H1 (cell line): ENCODE measurements around the gene SNAPC2. TPM values are rescaled to one million over a fixed set of nuclear protein-coding genes. Genes with fewer than 3 reads are reported as not detected.

Experiments used
- CTCF ChIA-PET: fragments of 300-600 bp; sonication (Branson Sonifier 250); formaldehyde crosslinking; loops from one replicate; lab custom pipeline; 2021; ENCODE audit not compliant: partially characterized antibody; lab: Charles Lee
- POLR2A ChIA-PET: fragments of 300-600 bp; sonication (Branson Sonifier 250); formaldehyde crosslinking; loops from one replicate; lab custom pipeline; 2021; ENCODE audit warnings: inconsistent platforms; ENCODE audit not compliant: partially characterized antibody; lab: Charles Lee
- DNase-seq, 2 experiments: peaks; one replicate each; pipeline versions ENCODE4 v3.0.0 to v3.0.0-alpha.2; 2010 to 2022; ENCODE audit warnings: low spot score in 2 of 2, low read depth in 1 of 2, mixed read lengths in 1 of 2
- FAIRE-seq: peaks from 2 replicates; lab custom pipeline; 2011; peaks lifted over from hg19 to GRCh38; lab: Jason Lieb, UNC
- H2AFZ ChIP-seq: 2 replicates; pipeline ENCODE4 v1.8.1; 2012; ENCODE audit warnings: low read length, inconsistent platforms
- H2AK5ac ChIP-seq: 2 replicates; pipeline ENCODE4 v1.6.1; 2013; ENCODE audit warnings: low read depth, low read length
- H2BK120ac ChIP-seq: replicated peaks from 2 replicates; pipeline ENCODE3; 2013; ENCODE audit warnings: low read depth, low read length, inconsistent platforms
- H2BK12ac ChIP-seq: 2 replicates; pipeline ENCODE4 v1.6.1; 2013; ENCODE audit warnings: low read depth, low read length
- H2BK15ac ChIP-seq: 2 replicates; pipeline ENCODE4 v1.6.1; 2013; ENCODE audit warnings: low read length
- H2BK20ac ChIP-seq: 2 replicates; pipeline ENCODE4 v1.6.1; 2013; ENCODE audit warnings: low read length
- H2BK5ac ChIP-seq: 2 replicates; pipeline ENCODE4 v1.6.1; 2013; ENCODE audit warnings: low read depth, low read length
- H3K14ac ChIP-seq: 2 replicates; pipeline ENCODE4 v1.6.1; 2013; ENCODE audit warnings: inconsistent platforms; ENCODE audit not compliant: insufficient read length
- H3K18ac ChIP-seq: 2 replicates; pipeline ENCODE4 v1.6.1; 2013; ENCODE audit warnings: low read length; ENCODE audit errors: extremely low read depth
- H3K23ac ChIP-seq: 2 replicates; pipeline ENCODE4 v1.6.1; 2013; ENCODE audit warnings: inconsistent platforms; ENCODE audit not compliant: insufficient read length
- H3K23me2 ChIP-seq: 2 replicates; pipeline ENCODE4 v1.6.1; 2013; ENCODE audit warnings: low read depth, low read length
- H3K27ac ChIP-seq: 2 replicates; pipeline ENCODE4 v1.6.1; 2011; ENCODE audit warnings: low read depth, low read length, inconsistent platforms
- H3K27me3 ChIP-seq, 4 experiments: replicated peaks in 1 of 4; 1 replicate in 1 of 4; 2 replicates in 3 of 4; pipeline versions ENCODE4 v1.6.1 to v1.8.1; 2011 to 2013; ENCODE audit warnings: low read length in 3 of 4, mild to moderate bottlenecking in 3 of 4, inconsistent platforms in 2 of 4, mixed read lengths in 2 of 4, moderate library complexity in 1 of 4; ENCODE audit not compliant: control insufficient read depth in 3 of 4, insufficient read depth in 3 of 4; ENCODE audit errors: extremely low read depth in 1 of 4
- H3K36me3 ChIP-seq, 4 experiments: 2 replicates each; pipeline versions ENCODE4 v1.6.1 to v1.8.1; 2011 to 2013; ENCODE audit warnings: mild to moderate bottlenecking in 4 of 4, low read length in 3 of 4, moderate library complexity in 2 of 4, control low read depth in 1 of 4, inconsistent platforms in 1 of 4; ENCODE audit not compliant: insufficient read depth in 4 of 4, control insufficient read depth in 2 of 4
- H3K4ac ChIP-seq: replicated peaks from 2 replicates; pipeline ENCODE3; 2013; ENCODE audit warnings: low read length, low read depth, mixed read lengths, inconsistent platforms; ENCODE audit not compliant: insufficient read length
- H3K4me1 ChIP-seq, 4 experiments: replicated peaks in 1 of 4; 1 replicate in 1 of 4; 2 replicates in 3 of 4; pipeline versions ENCODE4 v1.6.1 to v1.8.1; 2011 to 2013; ENCODE audit warnings: low read length in 3 of 4, inconsistent platforms in 2 of 4, mixed read lengths in 1 of 4; ENCODE audit not compliant: insufficient read depth in 4 of 4, control insufficient read depth in 3 of 4
- H3K4me2 ChIP-seq, 2 experiments: 2 replicates each; pipeline versions ENCODE4 v1.6.1 to v1.8.1; 2011 to 2013; ENCODE audit warnings: low read depth in 2 of 2, low read length in 2 of 2, control low read depth in 1 of 2, inconsistent platforms in 1 of 2, mild to moderate bottlenecking in 1 of 2; ENCODE audit not compliant: insufficient read depth in 1 of 2
- H3K4me3 ChIP-seq, 4 experiments: fragments of 200-600, 300-600 bp in 1 of 4; sonication (generic), shearing (Covaris generic), sonication (Bioruptor Twin) in 1 of 4; 2 replicates each; pipeline versions ENCODE4 v1.5.1 to v1.8.1; 2011 to 2016; ENCODE audit warnings: low read length in 4 of 4, low read depth in 3 of 4, control low read depth in 2 of 4, inconsistent platforms in 2 of 4, mild to moderate bottlenecking in 2 of 4, mixed read lengths in 1 of 4, moderate library complexity in 1 of 4; ENCODE audit not compliant: insufficient read depth in 2 of 4; ENCODE audit errors: extremely low read depth in 1 of 4
- H3K56ac ChIP-seq: replicated peaks from 2 replicates; pipeline ENCODE3; 2013; ENCODE audit warnings: low read depth, mild to moderate bottlenecking, mixed read lengths, low read length, inconsistent platforms; ENCODE audit not compliant: insufficient read length
- H3K79me1 ChIP-seq: 2 replicates; pipeline ENCODE4 v1.6.1; 2013; ENCODE audit warnings: low read depth, low read length, control low read depth
- H3K79me2 ChIP-seq, 2 experiments: 2 replicates each; pipeline versions ENCODE4 v1.6.1 to v1.8.1; 2012 to 2013; ENCODE audit warnings: low read length in 2 of 2, mild to moderate bottlenecking in 2 of 2, inconsistent platforms in 1 of 2; ENCODE audit not compliant: insufficient read depth in 2 of 2, control insufficient read depth in 1 of 2
- H3K9ac ChIP-seq, 4 experiments: replicated peaks in 1 of 4; 1 replicate in 1 of 4; 2 replicates in 3 of 4; pipeline versions ENCODE4 v1.6.1 to v1.8.1; 2011 to 2013; ENCODE audit warnings: low read depth in 3 of 4, low read length in 3 of 4, control low read depth in 2 of 4, mild to moderate bottlenecking in 2 of 4, moderate library complexity in 2 of 4, inconsistent platforms in 1 of 4; ENCODE audit errors: extremely low read depth in 1 of 4
- H3K9me3 ChIP-seq, 2 experiments: 2 replicates each; pipeline versions ENCODE4 v1.6.1 to v1.8.1; 2012 to 2013; ENCODE audit warnings: mild to moderate bottlenecking in 2 of 2, moderate library complexity in 2 of 2, control low read depth in 1 of 2, inconsistent platforms in 1 of 2, low read depth in 1 of 2, low read length in 1 of 2, mixed read lengths in 1 of 2; ENCODE audit not compliant: insufficient read depth in 2 of 2
- H4K20me1 ChIP-seq, 2 experiments: replicated peaks in 1 of 2; 2 replicates each; pipeline versions ENCODE3 to v1.8.1; 2011 to 2013; ENCODE audit warnings: inconsistent platforms in 2 of 2, low read length in 2 of 2, mild to moderate bottlenecking in 1 of 2; ENCODE audit not compliant: insufficient read depth in 2 of 2, control insufficient read depth in 1 of 2
- H4K5ac ChIP-seq: 2 replicates; pipeline ENCODE4 v1.6.1; 2013; ENCODE audit warnings: low read length, low read depth, mixed read lengths, inconsistent platforms; ENCODE audit not compliant: insufficient read length
- H4K8ac ChIP-seq: 2 replicates; pipeline ENCODE4 v1.8.0; 2013; ENCODE audit warnings: mild to moderate bottlenecking, moderate library complexity, low read length, inconsistent platforms; ENCODE audit not compliant: insufficient read depth; ENCODE audit errors: extremely low read depth
- H4K91ac ChIP-seq: replicated peaks from 2 replicates; pipeline ENCODE3; 2013; ENCODE audit warnings: low read length, mixed read lengths, inconsistent platforms; ENCODE audit not compliant: insufficient read length
- CBX5 ChIP-seq: fragments of 300-800, 300-1000 bp; sonication (generic); IDR thresholded peaks from 2 replicates; pipeline ENCODE4 v1.7.1; 2016; ENCODE audit warnings: antibody characterized with exemption, low read length, low read depth
- CTBP2 ChIP-seq: IDR thresholded peaks from 2 replicates; pipeline ENCODE4 v1.7.0; 2011; ENCODE audit warnings: borderline replicate concordance, mild to moderate bottlenecking, moderate library complexity, mixed read lengths, low read length; ENCODE audit not compliant: insufficient read depth, insufficient read length
- EZH2 ChIP-seq: fragments of 200-600 bp; sonication (generic); IDR thresholded peaks from 2 replicates; pipeline ENCODE4 v1.7.1; 2012; ENCODE audit warnings: low read depth, mild to moderate bottlenecking, moderate library complexity, low read length, inconsistent platforms; ENCODE audit not compliant: severe bottlenecking
- FOSL1 ChIP-seq: IDR thresholded peaks from 2 replicates; pipeline ENCODE4 v1.6.1; 2011; ENCODE audit warnings: mild to moderate bottlenecking, low read depth, low read length, moderate library complexity; ENCODE audit not compliant: insufficient read depth
- HDAC6 ChIP-seq: IDR thresholded peaks from one replicate; pipeline ENCODE4 v1.7.1; 2012; ENCODE audit warnings: low read depth, mild to moderate bottlenecking, inconsistent platforms, low read length, moderate library complexity
- KDM4A ChIP-seq: IDR thresholded peaks from one replicate; pipeline ENCODE4 v1.7.1; 2012; ENCODE audit warnings: low read depth, mild to moderate bottlenecking, moderate library complexity, low read length, inconsistent platforms; ENCODE audit not compliant: severe bottlenecking
- MAFK ChIP-seq: IDR thresholded peaks from 2 replicates; pipeline ENCODE4 v1.6.1; 2012; ENCODE audit warnings: low read depth, mild to moderate bottlenecking, improper control_type of control experiment, low read length
- POLR2A ChIP-seq, 2 experiments: IDR thresholded peaks; 1 replicate in 1 of 2; 2 replicates in 1 of 2; pipeline ENCODE4 v1.6.1; 2011; ENCODE audit warnings: low read depth in 2 of 2, low read length in 2 of 2, mild to moderate bottlenecking in 2 of 2; ENCODE audit errors: control extremely low read depth in 1 of 2
- SIN3A ChIP-seq, 2 experiments: IDR thresholded peaks in 1 of 2; conservative IDR thresholded peaks in 1 of 2; 2 replicates each; pipeline ENCODE4 v1.6.1; 2011 to 2012; ENCODE audit warnings: low read length in 2 of 2, improper control_type of control experiment in 1 of 2, low read depth in 1 of 2, mild to moderate bottlenecking in 1 of 2
- SP1 ChIP-seq: IDR thresholded peaks from 2 replicates; pipeline ENCODE4 v1.6.1; 2011; ENCODE audit warnings: low read depth, low read length
- SP4 ChIP-seq: IDR thresholded peaks from 2 replicates; pipeline ENCODE4 v1.6.1; 2012; ENCODE audit warnings: low read length, inconsistent platforms
- TBP ChIP-seq: IDR thresholded peaks from 2 replicates; pipeline ENCODE4 v1.6.1; 2011; ENCODE audit warnings: low read depth, low read length, improper control_type of control experiment
- WGBS, 2 experiments: shearing (Covaris generic) in 1 of 2; methylation state at CpG; one replicate each; pipeline versions ENCODE4 v1.1.6 to v1.1.7; 2013 to 2015; ENCODE audit warnings: low lambda C conversion rate in 2 of 2, mixed read lengths in 2 of 2, inconsistent platforms in 1 of 2, low coverage in 1 of 2, missing lambda C conversion rate in 1 of 2; ENCODE audit not compliant: insufficient replicate concordance in 2 of 2, insufficient coverage in 1 of 2, insufficient read length in 1 of 2; ENCODE audit errors: extremely low coverage in 1 of 2, missing lambda C conversion rate in 1 of 2; 5-methylcytosine and 5-hydroxymethylcytosine counted together
- polyA plus RNA-seq, 7 experiments: library from polyadenylated mRNA; depleted of rRNA in 3 of 7; stranded (reverse) in 5 of 7; unstranded in 2 of 7; fragments of >200 nt in 5 of 7; fragments of 200-250 nt in 2 of 7; gene quantifications; 1 replicate in 5 of 7; 2 replicates in 1 of 7; 4 replicates in 1 of 7; pipeline versions ENCODE4 v1.2.1 to v1.2.3, GENCODE V29; 2011 to 2013; ENCODE audit warnings: missing spikeins in 2 of 7, mixed read lengths in 2 of 7
- total RNA-seq: library from RNA; stranded (reverse); fragmentation: NEBNext Ultra II Directional; extraction: Animal tissue kit (Norgen Biotek cat#: 25700); gene quantifications from 2 replicates; pipeline ENCODE4 v1.2.1, GENCODE V29; 2021
- TF ChIP-seq, protein P1 (sequence below): IDR thresholded peaks from 2 replicates; pipeline ENCODE4 v1.6.1; 2011; ENCODE audit warnings: low read length, improper control_type of control experiment

SNAPC2 gene
- total and polyA plus RNA-seq, 2 of the 8 experiments (the other 6 are each of a cell fraction or from before 2014, with no cell fraction given): 18.2 to 20.3 TPM

DNA sequence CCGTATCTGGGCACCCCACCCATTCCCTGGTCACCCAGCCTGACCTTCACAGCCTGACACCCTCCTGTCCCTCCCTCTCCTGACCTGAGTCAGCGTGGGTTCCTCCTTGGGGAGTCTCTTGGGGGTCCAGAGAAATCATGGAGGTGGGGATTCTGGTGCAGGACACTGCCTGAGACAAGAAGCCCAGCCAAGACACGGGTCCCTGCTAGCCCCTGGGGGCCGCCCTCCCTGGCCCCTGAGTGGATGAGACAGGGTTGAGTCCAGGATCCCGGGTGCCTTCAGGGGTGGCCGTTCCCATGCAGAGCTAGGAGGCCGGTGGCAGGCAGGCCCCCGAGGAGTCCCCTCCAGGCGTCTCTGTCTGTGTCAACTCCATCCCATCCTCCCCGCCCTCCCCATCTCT, 14.9 kb upstream of the SNAPC2 start:
- peak overlapping the region in 1 of 2 experiments; percentile 90; a peak in 1 of 4 replicates for H3K4me2 ChIP-seq
- no peak for TF ChIP-seq CBX5
- no peak for TF ChIP-seq MAFK
- no peak for TF ChIP-seq SIN3A (conservative IDR thresholded peaks at IDR 0.05 in 1 of 2, IDR thresholded peaks at IDR 0.05 in 1 of 2; ENCODE audit: low read depth in 1 of 2, low read length in 2 of 2)
- TF ChIP-seq EZH2: no peak
- TF ChIP-seq, protein P1, sequence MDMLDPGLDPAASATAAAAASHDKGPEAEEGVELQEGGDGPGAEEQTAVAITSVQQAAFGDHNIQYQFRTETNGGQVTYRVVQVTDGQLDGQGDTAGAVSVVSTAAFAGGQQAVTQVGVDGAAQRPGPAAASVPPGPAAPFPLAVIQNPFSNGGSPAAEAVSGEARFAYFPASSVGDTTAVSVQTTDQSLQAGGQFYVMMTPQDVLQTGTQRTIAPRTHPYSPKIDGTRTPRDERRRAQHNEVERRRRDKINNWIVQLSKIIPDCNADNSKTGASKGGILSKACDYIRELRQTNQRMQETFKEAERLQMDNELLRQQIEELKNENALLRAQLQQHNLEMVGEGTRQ: no peak
- no peak for TF ChIP-seq SP1
- TF ChIP-seq CTBP2: no peak
- no peak for TF ChIP-seq HDAC6
- no peak for TF ChIP-seq FOSL1
- TF ChIP-seq SP4: no peak
- TF ChIP-seq POLR2A (IDR thresholded peaks at IDR 0.05; ENCODE audit: control extremely low read depth in 1 of 2, low read depth in 2 of 2, low read length in 2 of 2): no peak
- no peak for TF ChIP-seq KDM4A
- no peak for TF ChIP-seq TBP

More for the DNA sequence above, 14.9 kb upstream of the SNAPC2 start:
- DNase-seq (no peak), FAIRE-seq (no peak)
- Histone ChIP-seq H4K5ac (no peak overlapping the region), H4K8ac (no peak overlapping the region), H3K79me2 (peaks cover 0 to 22% of the 10 kb centered on the region in 2 experiments; a peak in 2 of 4 replicates), H3K27ac (no peak overlapping the region), H3K4me1 (peaks cover 0 to 13% (median 7%) of the 10 kb centered on the region in 4 experiments; a peak in 5 of 7 replicates), H4K91ac (no peak overlapping the region), H3K56ac (no peak overlapping the region), H3K23me2 (peaks cover 13% of the 10 kb centered on the region), H3K27me3 (no peaks in the 10 kb centered on the region), H2BK5ac (no peak overlapping the region), H2BK20ac (no peak overlapping the region), H2BK120ac (no peak overlapping the region), H3K9ac (no peak overlapping the region), H3K9me3 (no peaks in the 10 kb centered on the region), H2BK12ac (no peak overlapping the region), H3K4me3 (peak overlapping the region in 1 of 4 experiments; percentile 86; a peak in 3 of 8 replicates), H3K14ac (no peak overlapping the region), H3K79me1 (peaks cover 11% of the 10 kb centered on the region), H3K18ac (no peak overlapping the region), H2AFZ (no peak overlapping the region), H2AK5ac (no peak overlapping the region), H2BK15ac (no peak overlapping the region), H4K20me1 (peaks cover 3 to 17% of the 10 kb centered on the region in 2 experiments), H3K4ac (no peak overlapping the region), H3K36me3 (peaks cover 0 to 5% (median 2%) of the 10 kb centered on the region in 4 experiments; a peak in 4 of 8 replicates), H3K23ac (no peak overlapping the region)
- ChIA-PET POLR2A (no interaction called here), CTCF (no interaction called here)
- WGBS, 2 experiments: 80% methylated on average over 10 of the region's 10 CpGs; no CpG with 5 or more reads in 1 of the 2 experiments
